GM18951 (cell line): ENCODE results near the gene PDLIM4.

Experiments used
- POLR2A ChIP-seq: IDR thresholded peaks from 4 replicates; pipeline ENCODE4 v1.6.1; 2011; ENCODE audit warnings: mild to moderate bottlenecking; ENCODE audit not compliant: insufficient read length, insufficient read depth; ENCODE audit errors: extremely low read depth
- in situ Hi-C: fragments of 300-500 bp; cut with MboI; formaldehyde crosslinking; loops from one replicate; pipeline ENCODE4 v1.12.0; 2022; ENCODE audit warnings: low sequenced_read_pairs, mixed read lengths, inconsistent platforms; ENCODE audit not compliant: unreplicated experiment

Gene PDLIM4

GRCh38 chr5:132257131-132258101, at the start of gene PDLIM4:
Gene PDLIM4, plus strand, starts transcription at chr5:132257696. Its CDS starts 39 bp downstream, at chr5:132257735.
- in situ Hi-C loops, result no loop called here
- no peak for TF ChIP-seq POLR2A

GRCh38 chr5:132207778-132208177, 49.7 kb upstream of the PDLIM4 start:
- in situ Hi-C loops, result no loop called here

GRCh38 chr5:132209131-132209530, 48.4 kb upstream of the PDLIM4 start:
- no peak for TF ChIP-seq POLR2A
- in situ Hi-C loops, result no loop called here

More at GRCh38 chr5:132207778-132208177, 49.7 kb upstream of the PDLIM4 start:
- no peak for TF ChIP-seq POLR2A

GRCh38 chr5:132209901-132210545, 47.5 kb upstream of the PDLIM4 start:
- no peak for TF ChIP-seq POLR2A
- in situ Hi-C loops, result no loop called here

GRCh38 chr5:132210944-132211343, 46.6 kb upstream of the PDLIM4 start:
- TF ChIP-seq POLR2A, result no peak
- in situ Hi-C loops, result no loop called here

GRCh38 chr5:132211787-132212186, 45.7 kb upstream of the PDLIM4 start:
- in situ Hi-C loops, result no loop called here
- TF ChIP-seq POLR2A, result no peak

- in situ Hi-C loops, result no loop called here
Measured at GRCh38 chr5:132213666-132214065, 43.8 kb upstream of the PDLIM4 start.

GRCh38 chr5:132214491-132214890, 43.0 kb upstream of the PDLIM4 start:
- in situ Hi-C loops, result no loop called here
- TF ChIP-seq POLR2A, result no peak

More at GRCh38 chr5:132213666-132214065, 43.8 kb upstream of the PDLIM4 start:
- no peak for TF ChIP-seq POLR2A

GRCh38 chr5:132215329-132215728, 42.2 kb upstream of the PDLIM4 start:
- in situ Hi-C loops, result no loop called here
- TF ChIP-seq POLR2A, result no peak

GRCh38 chr5:132218321-132218720, 39.2 kb upstream of the PDLIM4 start:
- in situ Hi-C loops, result no loop called here
- no peak for TF ChIP-seq POLR2A

GRCh38 chr5:132219289-132219970, 38.1 kb upstream of the PDLIM4 start:
- no peak for TF ChIP-seq POLR2A
- in situ Hi-C loops, result no loop called here

- in situ Hi-C loops, result no loop called here
- no peak for TF ChIP-seq POLR2A
Measured at GRCh38 chr5:132219981-132220380, 37.5 kb upstream of the PDLIM4 start.

GRCh38 chr5:132220491-132220890, 37.0 kb upstream of the PDLIM4 start:
- no peak for TF ChIP-seq POLR2A
- in situ Hi-C loops, result no loop called here

GRCh38 chr5:132221781-132222648, 35.5 kb upstream of the PDLIM4 start:
- in situ Hi-C loops, result no loop called here
- no peak for TF ChIP-seq POLR2A
